HG03558 (cell line): ENCODE measurements around the gene ACVRL1.
"Not testable (repeated sequence)": the region's sequence is repeated elsewhere in the genome, so short reads cannot be mapped to it uniquely, and the experiment has no call there.

ENCODE experiments used
- ATAC-seq: cut with Tn5 transposase; IDR thresholded peaks from one replicate; pipeline ENCODE4 v1.9.1; 2021; ENCODE audit warnings: moderate number of reproducible peaks; ENCODE audit not compliant: unreplicated experiment; ENCODE audit errors: extremely low read depth

The ACVRL1 gene

DNA sequence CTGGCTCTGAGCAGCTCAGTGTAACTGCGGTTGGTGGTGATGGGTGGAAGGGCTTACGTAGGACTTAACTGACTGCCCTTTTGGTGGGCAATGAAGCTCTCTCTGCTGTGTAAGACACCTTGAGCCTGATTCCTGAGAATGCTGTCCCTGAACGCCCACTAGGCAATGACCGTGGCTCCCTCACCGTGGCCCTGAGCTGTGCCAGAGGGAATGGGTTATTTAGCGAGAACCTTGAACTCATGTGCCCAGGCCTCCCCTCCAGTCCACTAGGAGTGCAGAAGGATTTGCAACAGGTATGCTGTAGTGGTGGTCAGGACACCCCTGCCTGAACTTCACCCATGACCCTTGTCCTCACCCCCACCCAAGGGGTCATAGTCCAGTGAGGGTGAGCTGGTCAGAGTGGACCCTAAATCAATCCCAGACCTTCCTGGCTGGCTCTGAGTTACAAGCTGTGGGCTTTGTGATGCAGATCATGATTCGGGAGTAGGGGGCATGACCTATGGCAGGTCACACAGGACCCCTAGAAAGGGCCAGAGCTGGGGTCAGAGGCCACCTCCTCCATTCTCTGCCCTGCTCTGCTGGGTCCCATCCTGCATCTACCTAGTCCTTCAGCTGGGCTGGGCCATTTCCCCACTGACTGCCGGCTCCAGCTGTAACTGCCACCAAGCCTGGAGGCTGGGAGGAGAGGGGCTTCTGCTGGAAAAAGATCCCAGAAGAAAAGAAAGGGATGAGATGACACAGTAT is 33.9 kb upstream of the ACVRL1 start:
- no peak for ATAC-seq

DNA sequence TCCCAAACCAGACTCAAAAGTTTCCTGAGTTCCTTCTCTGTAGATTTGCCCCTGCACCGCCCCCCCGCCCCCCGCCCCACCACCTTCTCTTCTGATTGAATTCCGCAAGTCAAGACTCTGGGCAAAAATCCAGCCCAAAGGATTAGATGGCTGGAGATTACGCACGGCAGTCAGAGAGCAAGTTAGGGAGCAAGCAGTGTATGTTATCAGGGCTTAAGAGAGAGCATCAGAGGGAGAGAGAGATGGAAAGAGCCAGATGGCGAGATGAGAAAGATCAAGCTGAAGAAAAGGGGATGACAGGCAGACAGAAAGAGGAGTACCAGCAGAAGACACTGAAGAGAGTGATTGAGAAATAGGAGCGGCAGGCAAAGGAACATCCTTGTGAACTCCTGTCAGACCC is 33.3 kb upstream of the ACVRL1 start:
- no peak for ATAC-seq

- ATAC-seq: no peak
Observed at GRCh38 chr12:51874486-51874885, 32.8 kb upstream of the ACVRL1 start.

- no peak for ATAC-seq
Observed at GRCh38 chr12:51879102-51879501, 28.2 kb upstream of the ACVRL1 start.

GRCh38 chr12:51883295-51883694 is 24.0 kb upstream of the ACVRL1 start:
- ATAC-seq: no peak

DNA sequence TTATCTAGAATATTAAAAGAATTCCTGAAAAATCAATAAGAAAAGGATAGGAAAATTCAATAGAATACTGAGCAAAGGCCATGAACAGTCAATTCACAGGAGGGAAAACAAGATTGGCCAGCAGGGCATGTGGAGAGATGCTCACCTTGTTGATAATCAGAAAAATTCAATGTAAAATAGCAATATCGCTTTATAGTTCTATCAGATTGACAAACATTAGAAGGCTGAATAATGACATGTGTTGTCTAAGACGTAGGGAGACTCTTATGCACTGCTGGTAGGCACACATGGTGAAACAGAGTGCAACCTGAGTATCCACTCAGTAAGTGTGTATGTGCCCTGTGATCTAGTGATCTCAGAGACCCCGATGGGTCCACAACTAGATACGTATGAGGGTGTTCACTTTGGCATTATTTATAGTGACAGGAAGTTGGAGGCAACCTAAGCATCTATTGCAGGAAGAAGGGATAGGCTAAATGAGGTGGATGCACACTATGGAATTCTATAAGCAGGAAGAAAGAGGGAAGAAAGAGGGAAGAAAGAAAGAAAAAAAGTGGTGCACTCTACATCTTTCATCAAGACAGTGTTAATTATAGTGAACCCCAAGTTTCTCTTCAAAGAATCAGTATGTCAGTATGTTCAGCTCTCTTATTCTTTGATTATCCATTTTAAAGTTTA is 23.2 kb upstream of the ACVRL1 start:
- no peak for ATAC-seq

GRCh38 chr12:51884676-51885229 is 22.6 kb upstream of the ACVRL1 start:
- no peak for ATAC-seq

GRCh38 chr12:51885294-51886020 is 21.8 kb upstream of the ACVRL1 start:
- ATAC-seq: not testable (repeated sequence)

DNA sequence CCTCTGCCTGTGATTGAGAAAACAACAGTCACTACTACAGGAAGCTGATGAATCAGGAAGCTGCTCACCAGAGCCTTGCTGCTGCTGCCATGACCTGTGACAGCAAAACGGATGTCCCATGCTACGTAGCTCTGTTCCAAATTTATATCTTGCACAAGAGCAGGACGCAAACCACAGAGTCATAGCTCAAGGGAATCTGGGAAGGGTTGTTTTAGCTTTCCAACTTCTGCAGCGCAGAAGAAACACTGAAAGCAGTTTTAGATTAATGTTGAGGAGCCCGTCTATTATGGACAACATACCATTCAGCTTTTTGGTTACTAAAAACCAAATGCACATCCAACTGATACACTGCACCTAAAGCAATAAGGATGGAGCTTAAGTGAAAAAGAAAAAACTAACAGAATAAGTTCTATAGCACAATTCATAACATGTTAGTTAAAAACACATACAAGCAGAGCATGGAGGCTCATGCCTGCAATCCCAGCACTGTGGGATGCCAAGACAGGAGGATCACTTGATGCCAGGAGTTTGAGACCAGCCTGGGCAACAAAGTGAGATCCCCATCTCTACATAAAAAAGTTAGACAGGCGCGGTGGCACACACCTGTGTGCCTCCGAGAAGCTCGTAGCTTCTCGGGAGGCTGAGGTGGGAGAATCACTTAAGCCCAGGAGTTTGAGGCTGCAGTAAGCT is 21.1 kb upstream of the ACVRL1 start:
- ATAC-seq: no peak

GRCh38 chr12:51887476-51888315 is 19.6 kb upstream of the ACVRL1 start, which contains the start of gene ANKRD33:
Gene ANKRD33 (plus strand): TSS chr12:51888103. CDS start chr12:51888187, 84 bp downstream.
- ATAC-seq: no peak

- ATAC-seq: no peak
Observed at GRCh38 chr12:51888316-51889215, 18.7 kb upstream of the ACVRL1 start.

DNA sequence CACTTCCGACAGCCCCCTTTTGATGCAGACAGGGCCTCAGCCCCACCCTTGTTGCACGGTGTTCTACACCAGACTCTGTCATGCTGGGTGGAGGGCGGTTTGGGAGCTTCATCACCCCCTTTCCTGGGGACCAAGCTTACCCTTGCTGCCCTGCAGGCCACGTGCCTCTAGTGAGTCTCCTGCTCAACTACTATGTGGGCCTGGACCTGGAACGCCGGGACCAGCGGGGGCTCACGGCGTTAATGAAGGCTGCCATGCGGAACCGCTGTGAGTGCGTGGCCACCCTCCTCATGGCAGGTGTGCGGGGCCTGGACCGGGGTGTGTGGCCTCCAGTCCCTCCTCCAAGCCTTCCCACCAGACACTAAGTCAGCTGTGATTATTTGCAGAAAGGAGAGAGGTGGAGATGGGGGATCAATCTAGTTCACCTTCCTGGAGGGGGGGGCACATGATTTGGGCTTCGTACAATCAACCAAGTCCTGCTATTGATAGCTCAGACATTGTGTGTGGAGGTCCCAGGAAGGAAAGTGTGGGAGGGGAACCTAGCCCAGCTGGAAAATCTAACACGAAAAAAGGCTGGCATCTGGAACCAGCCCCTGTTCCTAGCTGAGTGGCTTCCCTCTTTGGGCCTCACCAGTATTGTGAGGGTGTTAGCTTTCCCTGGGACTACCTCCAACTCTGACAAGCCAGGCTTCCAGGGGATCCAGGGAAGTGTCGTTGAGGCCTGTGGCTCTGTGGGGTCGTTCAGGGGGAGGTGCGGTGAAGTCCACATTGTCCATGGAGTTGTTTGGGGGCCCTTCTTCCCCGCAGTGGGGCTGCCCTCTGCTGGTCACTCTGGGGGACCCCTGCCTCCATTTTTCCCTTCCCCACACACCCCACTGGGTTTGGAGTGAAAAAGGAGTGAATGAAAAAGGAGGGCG is 17.8 kb upstream of the ACVRL1 start:
- ATAC-seq: no peak

- ATAC-seq: no peak
Observed at GRCh38 chr12:51890133-51890464, 17.2 kb upstream of the ACVRL1 start.

DNA sequence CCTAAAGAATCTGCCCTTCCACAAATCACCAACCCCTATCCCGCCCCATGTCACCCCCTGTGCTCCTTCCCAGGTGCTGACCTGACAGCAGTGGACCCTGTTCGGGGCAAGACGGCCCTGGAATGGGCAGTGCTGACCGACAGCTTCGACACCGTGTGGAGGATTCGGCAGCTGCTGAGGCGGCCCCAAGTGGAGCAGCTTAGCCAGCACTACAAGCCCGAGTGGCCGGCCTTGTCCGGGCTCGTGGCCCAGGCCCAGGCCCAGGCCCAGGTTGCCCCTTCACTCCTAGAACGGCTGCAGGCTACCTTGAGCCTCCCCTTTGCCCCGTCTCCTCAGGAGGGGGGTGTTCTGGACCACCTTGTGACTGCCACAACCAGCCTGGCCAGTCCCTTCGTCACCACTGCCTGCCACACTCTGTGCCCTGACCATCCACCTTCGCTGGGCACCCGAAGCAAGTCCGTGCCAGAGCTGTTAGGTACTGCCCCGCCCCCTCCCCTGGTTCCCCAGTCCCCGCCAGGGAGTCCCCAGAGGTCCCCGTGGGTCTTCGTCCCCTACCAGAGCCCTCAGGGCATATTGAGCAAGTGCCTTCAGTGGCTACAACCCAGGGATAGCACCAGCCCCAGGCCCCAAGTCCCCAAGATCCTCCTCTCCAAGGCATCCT is 16.7 kb upstream of the ACVRL1 start:
- no peak for ATAC-seq

DNA sequence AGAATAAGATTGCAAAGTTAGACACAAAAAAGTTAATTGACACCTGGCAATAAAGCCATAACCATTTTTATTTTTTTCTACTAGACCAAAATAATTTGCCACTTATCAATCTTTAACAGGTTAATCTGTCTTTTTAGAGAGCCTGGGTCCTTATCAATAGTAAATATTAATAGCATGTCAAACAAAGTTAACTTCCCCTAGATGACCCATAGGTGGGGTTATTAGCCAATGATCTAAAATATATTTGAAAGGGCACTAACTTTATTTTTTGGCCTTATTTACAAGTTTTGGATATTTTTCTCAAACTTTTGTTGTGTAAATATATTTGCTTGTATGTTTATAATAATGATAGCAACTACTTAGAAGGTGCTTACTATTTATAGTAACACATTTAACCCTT is 15.5 kb upstream of the ACVRL1 start:
- no peak for ATAC-seq

DNA sequence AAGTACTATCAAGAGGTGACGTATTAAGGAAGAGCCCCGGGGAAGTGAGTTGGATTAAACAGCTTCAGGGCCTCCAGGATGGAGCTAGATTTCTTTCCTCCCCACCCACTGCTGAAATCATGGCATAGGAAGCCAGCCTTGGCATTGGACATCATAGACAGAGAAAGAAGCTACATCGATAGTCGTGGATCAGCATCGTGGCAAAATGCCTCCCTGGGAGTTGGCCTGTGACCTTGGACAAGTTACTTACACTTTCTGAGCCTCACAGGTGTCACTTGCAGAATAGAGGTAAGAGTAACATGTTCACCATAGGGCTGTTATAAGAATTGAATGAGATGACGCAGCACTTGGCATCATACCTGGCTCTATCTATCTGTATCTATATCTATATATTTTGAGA is 13.5 kb upstream of the ACVRL1 start:
- ATAC-seq: no peak
